GM18861 (cell line): ENCODE measurements around the gene LRMDA.

ENCODE experiments used
- ATAC-seq: cut with Tn5 transposase; IDR thresholded peaks from one replicate; pipeline ENCODE4 v1.9.1; 2021; ENCODE audit not compliant: unreplicated experiment

LRMDA gene

GRCh38 chr10:75632805-75633462 lies 201.5 kb downstream of the LRMDA start:
- ATAC-seq, result no peak

GRCh38 chr10:75633568-75633967 lies 202.1 kb downstream of the LRMDA start:
- ATAC-seq, result no peak

GRCh38 chr10:75634947-75635346 lies 203.5 kb downstream of the LRMDA start:
- no peak for ATAC-seq

- no peak for ATAC-seq
Measured at GRCh38 chr10:75638752-75639151, 207.3 kb downstream of the LRMDA start.

DNA sequence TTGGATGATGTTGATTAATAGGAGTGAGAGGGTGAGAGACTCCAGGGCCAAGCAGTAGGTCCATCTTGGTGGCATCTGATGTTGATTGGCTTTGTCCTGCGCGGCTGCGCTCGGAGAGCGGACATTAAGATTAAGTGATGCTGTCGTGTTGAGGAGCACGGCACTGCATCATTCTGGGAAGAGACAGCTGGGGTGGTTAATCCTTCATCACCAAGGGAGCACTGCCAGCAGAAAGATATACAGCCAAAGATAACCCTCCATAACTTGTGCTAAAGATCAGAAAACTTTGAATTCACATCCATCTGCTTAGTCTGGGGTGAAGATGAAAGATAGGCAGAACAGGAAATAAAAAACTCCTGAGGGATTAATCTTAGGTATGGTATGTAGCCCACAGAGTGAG lies 208.3 kb downstream of the LRMDA start:
- no peak for ATAC-seq

- no peak for ATAC-seq
Measured at GRCh38 chr10:75640381-75640780, 209.0 kb downstream of the LRMDA start.

DNA sequence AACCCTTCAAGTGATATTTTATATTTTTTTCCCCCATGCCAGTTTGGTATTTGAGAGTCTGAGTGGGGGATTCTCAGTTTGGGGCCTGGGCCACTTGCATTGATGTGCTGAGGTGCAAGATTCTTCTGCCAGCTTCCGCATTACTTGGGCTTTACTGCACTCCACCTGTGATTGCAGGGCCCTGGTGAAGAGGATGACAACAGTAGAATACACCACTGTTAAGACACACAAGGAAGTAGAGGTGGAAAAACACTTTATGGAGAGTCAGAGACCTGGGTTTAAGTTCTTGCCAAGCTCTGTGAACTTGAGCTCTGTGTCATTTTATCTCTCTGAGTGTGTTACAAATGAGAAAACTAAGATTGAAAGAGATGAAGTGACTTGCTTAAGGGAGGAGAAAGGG lies 209.4 kb downstream of the LRMDA start:
- ATAC-seq, result no peak

GRCh38 chr10:75643405-75643804 lies 212.0 kb downstream of the LRMDA start:
- ATAC-seq, result no peak

DNA sequence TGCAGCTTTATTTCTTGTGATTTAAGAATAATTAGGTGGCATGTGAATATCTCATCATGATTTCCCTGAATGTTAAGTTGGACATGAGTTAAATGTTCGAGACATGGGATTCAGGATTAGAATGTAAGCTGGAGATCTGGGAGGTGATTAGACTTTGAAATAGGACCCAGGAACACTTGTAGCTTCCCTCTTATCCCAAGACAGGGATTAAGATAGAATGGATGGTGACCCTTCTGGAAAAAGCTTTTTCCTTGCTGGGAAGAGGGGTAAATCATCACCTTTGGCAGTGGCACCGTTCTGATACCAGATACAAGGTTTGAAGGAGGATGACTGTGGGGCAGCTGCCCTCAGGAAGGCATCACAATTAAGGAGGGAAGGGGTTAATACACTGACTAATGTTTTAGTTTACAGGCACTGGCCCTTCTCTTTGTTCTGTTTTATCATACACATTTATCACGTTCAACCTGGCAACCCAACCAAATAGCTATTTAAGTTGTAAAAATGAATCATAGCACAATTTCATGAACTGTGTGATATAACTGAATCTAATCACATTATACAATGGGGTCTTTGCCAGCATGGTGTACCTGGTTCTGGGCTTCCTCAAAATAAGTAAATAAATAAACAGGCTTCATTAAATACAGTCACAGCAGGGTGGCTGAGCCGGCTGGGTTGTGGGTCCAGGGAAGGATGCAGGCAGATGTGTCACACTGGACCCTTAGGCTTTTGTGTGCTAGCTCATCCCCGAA lies 212.7 kb downstream of the LRMDA start:
- no peak for ATAC-seq

GRCh38 chr10:75645704-75646103 lies 214.3 kb downstream of the LRMDA start:
- ATAC-seq, result no peak

DNA sequence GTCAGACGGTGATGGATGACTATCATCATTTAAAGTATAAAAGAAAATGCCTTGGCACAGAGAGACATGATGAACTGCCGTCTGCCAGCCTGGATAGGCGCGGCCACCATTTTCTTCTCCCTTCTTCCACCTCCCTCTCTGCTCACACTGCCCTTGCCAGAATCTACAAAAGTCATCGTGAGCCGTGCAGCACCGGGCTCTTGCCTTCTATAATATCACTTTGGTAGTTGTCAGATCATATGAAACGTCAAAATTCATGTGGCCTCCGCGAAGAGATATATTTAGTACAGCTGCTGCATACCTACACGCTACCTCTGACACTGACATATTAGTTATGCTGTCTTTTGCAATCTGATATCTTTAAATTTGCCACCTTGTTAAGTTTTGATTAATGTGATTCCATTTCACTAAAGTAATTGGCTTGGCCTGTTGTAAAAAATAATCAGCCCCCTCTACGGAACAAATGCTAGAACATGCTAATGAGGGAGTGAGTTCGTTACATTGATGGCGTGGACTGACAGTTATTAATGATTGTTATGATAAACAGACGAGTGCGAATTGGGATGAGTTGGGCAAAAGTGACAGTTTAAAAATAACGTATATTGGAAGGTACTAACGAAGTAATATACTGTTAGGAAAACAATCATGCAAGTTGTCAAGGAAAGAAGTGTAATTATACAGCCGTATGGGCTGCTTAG lies 214.9 kb downstream of the LRMDA start:
- ATAC-seq, result no peak

DNA sequence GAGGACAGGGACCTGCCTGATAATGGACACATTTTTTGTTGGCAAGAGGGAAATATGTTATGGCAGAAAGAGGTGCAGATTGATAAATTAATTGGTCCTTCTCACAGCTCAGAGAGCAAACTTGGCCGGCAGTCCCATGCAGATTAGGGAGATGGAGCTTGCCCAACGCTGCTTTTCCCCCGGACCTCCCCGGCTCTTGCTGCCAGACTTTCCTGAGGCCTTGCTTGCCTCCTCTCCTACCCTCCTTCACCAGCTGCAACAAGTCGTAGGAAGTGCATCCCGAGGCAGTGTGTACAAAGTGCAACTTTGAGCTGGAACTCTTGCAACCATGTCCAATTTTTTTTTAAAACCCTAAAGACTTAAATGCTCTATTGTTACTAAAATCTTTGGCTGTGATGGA lies 215.5 kb downstream of the LRMDA start:
- ATAC-seq, result no peak

- no peak for ATAC-seq
Measured at GRCh38 chr10:75647675-75648074, 216.3 kb downstream of the LRMDA start.

- ATAC-seq, result no peak
Measured at GRCh38 chr10:75648351-75648750, 216.9 kb downstream of the LRMDA start.

GRCh38 chr10:75648854-75649253 lies 217.4 kb downstream of the LRMDA start:
- ATAC-seq, result no peak

DNA sequence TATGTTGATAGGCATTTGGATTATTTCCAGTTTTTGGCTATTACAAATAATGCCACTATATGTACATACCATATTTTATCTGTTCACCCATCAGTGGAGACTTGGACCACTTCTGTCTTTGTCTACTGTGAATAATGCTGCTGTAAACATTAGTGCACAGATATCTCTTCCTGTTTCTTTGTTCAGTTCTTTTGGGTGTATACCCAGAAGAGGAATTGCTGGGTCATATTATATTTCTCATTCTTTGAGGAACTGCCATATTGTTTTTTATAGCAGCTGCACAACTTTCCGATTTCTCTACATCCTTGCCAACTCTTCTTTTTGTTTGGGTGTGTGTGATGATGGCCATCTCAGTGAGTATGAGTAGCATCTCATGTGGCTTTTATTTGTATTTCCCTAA lies 218.0 kb downstream of the LRMDA start:
- no peak for ATAC-seq

- no peak for ATAC-seq
Measured at GRCh38 chr10:75650648-75651047, 219.2 kb downstream of the LRMDA start.

- no peak for ATAC-seq
Measured at GRCh38 chr10:75651417-75651816, 220.0 kb downstream of the LRMDA start.

DNA sequence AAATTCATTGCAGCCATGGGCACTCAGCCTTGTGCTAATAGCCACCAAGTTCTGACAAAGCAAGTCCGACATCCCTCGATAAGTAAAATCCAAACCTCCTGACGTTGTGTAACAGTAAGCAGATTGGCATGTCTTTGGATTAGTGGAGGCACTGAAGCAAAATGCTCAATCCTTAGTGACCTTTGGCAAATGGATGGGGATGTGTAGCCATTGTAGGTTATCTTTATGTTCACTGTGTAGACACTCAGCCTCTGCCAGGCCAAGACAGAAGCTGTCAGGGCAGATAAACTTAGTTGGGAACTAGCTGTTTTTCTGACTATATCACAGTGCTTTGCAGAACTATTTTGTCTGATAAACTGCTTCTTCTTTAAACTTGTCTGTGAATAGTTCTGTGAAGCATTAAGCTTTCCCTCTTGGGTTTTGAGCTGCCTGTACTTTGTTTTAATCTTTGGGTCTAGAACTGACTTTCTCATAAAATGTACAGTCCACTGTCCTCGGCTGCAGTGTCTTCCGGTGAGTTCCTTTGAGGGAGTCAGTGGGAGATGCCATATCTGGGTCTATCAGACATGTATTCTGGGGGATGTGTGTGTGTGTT lies 220.8 kb downstream of the LRMDA start:
- no peak for ATAC-seq

DNA sequence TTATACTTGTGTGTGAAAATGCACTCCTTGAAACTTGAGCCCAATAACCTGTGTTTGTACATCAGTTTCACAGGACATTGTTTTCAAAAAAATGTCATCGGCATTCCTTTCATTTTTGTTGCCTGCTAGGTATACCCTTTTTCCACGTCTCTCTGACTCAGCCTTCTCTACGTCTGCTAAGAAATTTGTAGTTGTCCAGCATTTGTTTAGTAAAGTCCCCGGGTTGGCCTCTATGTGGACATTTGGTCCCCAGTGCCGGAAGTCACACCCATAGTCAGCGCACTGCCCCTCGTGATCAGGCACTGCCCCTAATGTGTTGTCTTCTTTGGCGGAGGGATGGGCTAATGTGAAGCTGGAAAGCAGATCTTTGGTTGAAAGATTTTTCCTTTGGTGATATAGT lies 222.3 kb downstream of the LRMDA start:
- no peak for ATAC-seq

DNA sequence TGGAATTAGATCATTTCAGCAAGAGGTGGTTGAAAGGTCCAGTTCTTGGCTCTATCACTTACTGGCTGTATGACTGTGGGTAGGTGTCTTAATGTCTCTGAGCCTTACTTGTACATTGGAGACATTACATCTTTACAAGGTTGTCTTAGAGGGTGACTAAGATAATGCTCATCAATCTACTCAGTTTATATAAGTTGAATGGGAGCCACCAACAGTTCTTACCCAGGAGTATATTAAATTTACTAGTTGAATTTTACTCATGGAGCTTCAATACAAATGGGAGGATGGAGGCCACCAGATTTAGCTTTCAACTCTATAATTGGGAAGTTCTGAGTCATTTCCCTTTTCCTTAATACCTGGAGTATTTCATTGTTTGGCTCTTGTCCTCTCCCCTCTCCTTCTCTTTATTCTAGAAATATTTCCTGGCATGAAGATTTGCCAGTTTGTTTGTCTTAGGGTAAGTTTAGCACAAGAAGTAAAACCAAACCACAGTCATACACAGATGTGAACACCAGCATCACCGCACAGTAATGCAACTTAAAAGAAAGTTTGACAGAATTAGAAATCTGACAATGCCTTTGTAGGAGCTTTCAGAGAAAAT lies 222.8 kb downstream of the LRMDA start:
- no peak for ATAC-seq
